ENCODE results near the gene LRRC46. TPM values are rescaled to one million over a fixed set of nuclear protein-coding genes. Genes with fewer than 3 reads are reported as not detected.
A peak's percentile ranks its signal among the peaks of the same experiment; 100 is the strongest.

Gene LRRC46
- total and polyA plus RNA-seq, 2 donors from 2014 or later: 0.91 to 1.5 TPM

DNA sequence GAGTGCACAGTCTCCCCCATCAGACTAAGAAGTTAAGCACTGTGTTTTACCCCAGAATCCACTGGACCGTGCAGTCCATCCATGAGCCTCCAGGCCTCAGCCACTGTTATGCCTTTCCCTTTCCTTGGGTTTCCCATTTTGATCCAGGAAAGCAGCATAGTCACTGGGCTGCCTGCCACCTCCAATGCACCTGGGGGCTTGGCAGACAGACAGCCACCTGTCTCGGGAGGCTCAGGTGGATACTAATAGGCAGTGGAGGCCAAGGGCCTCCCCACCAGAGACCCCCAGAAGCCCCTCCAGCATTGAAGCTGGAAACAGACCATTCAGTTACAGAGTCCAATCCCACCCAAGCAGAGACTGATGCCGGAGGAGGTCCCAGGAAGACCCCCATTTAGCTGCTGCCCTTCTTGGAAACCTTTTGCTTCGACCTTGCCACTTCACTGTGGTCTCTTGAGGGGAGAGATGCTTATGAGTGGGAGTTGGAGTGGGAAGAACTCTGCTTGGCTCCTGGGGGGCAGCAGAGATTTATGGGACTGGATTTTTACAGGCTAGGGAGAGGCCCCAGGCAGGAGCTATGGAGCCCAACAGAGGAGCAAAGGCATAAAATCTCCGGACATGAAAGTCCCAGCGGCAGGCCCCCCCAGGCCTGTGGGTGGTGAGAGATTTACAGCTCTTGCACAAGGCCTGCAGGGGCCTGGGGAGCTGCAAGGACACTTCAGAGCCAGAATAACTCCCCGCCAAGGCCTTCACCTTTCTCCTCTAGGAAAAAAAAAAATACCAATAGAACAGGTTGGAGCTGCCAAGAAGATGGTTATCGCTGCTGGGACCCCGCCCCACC is 52.3 kb downstream of the LRRC46 start:
- intact Hi-C loops (cut with DNase I): no loop called here
- Histone ChIP-seq H3K27ac (ENCODE audit: low read depth in 2 of 2, low read length in 2 of 2) (no peak overlapping the region), H3K27me3 (ENCODE audit: control insufficient read depth, insufficient read depth, low read length) (no peaks in the 10 kb centered on the region), H3K9me3 (ENCODE audit: control insufficient read depth in 2 of 3, insufficient read depth in 1 of 3, low read length in 3 of 3) (no peaks in the 10 kb centered on the region), H3K4me3 (ENCODE audit: low read length in 3 of 3) (no peak overlapping the region), H3K36me3 (ENCODE audit: control insufficient read depth in 2 of 3, insufficient read depth in 3 of 3, low read length in 3 of 3) (no peaks in the 10 kb centered on the region), H3K9ac (ENCODE audit: low read length in 3 of 3) (no peak overlapping the region), H3K4me1 (ENCODE audit: control insufficient read depth in 2 of 3, insufficient read depth in 2 of 3, low read depth in 1 of 3, low read length in 3 of 3) (peaks cover 0 to 23% (median 8%) of the 10 kb centered on the region in 3 donors)
- DNase-seq: peak in 4 of 5 donors; percentile 77 to 82 (median 80)
- FAIRE-seq: no peak
- no peak for TF ChIP-seq CTCF (IDR thresholded peaks at IDR 0.05; ENCODE audit: borderline replicate concordance, extremely low read depth, insufficient read depth)

DNA sequence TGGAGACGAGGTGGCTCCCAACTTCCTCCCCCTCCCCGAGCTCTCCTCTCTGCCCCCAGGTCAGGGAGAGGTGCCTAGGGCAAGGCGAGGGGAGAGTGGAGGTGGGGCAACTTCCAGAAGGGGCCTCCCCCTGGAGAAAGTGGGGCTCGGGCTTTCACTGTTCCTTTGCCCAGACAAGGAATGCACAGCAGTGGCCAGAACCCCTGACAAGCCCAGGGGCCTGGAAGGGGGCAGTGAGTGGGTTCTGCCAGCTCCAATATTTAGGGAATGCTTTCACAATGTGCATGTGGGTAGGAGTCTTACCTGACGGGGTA is 52.9 kb downstream of the LRRC46 start:
- TF ChIP-seq CTCF (IDR thresholded peaks at IDR 0.05; ENCODE audit: borderline replicate concordance, extremely low read depth, insufficient read depth): no peak
- intact Hi-C loops (cut with DNase I): no loop called here
- H3K9ac ChIP-seq (ENCODE audit: low read length in 3 of 3): no peak overlapping the region
- FAIRE-seq: no peak
- H3K4me3 ChIP-seq (ENCODE audit: low read length in 3 of 3): no peak overlapping the region
- no peaks in the 10 kb centered on the region for H3K9me3 ChIP-seq (ENCODE audit: control insufficient read depth in 2 of 3, insufficient read depth in 1 of 3, low read length in 3 of 3)
- H3K4me1 ChIP-seq (ENCODE audit: control insufficient read depth in 2 of 3, insufficient read depth in 2 of 3, low read depth in 1 of 3, low read length in 3 of 3): peaks cover 0 to 23% (median 8%) of the 10 kb centered on the region in 3 donors
- no peaks in the 10 kb centered on the region for H3K27me3 ChIP-seq (ENCODE audit: control insufficient read depth, insufficient read depth, low read length)
- no peak for DNase-seq
- H3K27ac ChIP-seq (ENCODE audit: low read depth in 2 of 2, low read length in 2 of 2): no peak overlapping the region
- no peaks in the 10 kb centered on the region for H3K36me3 ChIP-seq (ENCODE audit: control insufficient read depth in 2 of 3, insufficient read depth in 3 of 3, low read length in 3 of 3)

- FAIRE-seq: no peak
- no peak overlapping the region for H3K9ac ChIP-seq (ENCODE audit: low read length in 3 of 3)
- no peaks in the 10 kb centered on the region for H3K36me3 ChIP-seq (ENCODE audit: control insufficient read depth in 2 of 3, insufficient read depth in 3 of 3, low read length in 3 of 3)
- peaks cover 0 to 23% (median 8%) of the 10 kb centered on the region in 3 donors for H3K4me1 ChIP-seq (ENCODE audit: control insufficient read depth in 2 of 3, insufficient read depth in 2 of 3, low read depth in 1 of 3, low read length in 3 of 3)
- H3K9me3 ChIP-seq (ENCODE audit: control insufficient read depth in 2 of 3, insufficient read depth in 1 of 3, low read length in 3 of 3): no peaks in the 10 kb centered on the region
- H3K27me3 ChIP-seq (ENCODE audit: control insufficient read depth, insufficient read depth, low read length): no peaks in the 10 kb centered on the region
- TF ChIP-seq CTCF (IDR thresholded peaks at IDR 0.05; ENCODE audit: borderline replicate concordance, extremely low read depth, insufficient read depth): no peak
- peak in 2 of 5 donors; percentile 26 to 67 for DNase-seq
- intact Hi-C loops (cut with DNase I): loop anchor here (5.0 kb wide), 1 partner anchor 38 kb away; no protein-coding TSS in a partner anchor
- no peak overlapping the region for H3K27ac ChIP-seq (ENCODE audit: low read depth in 2 of 2, low read length in 2 of 2)
- no peak overlapping the region for H3K4me3 ChIP-seq (ENCODE audit: low read length in 3 of 3)
Measured at GRCh38 chr17:47884905-47885730, 53.6 kb downstream of the LRRC46 start.

Other genes with a start within 250 kb of the LRRC46 start
- gene KPNB1, start 181.8 kb upstream of the LRRC46 start, total RNA-seq: 220 TPM
- 49.1 TPM for gene KPNB1, start 181.8 kb upstream of the LRRC46 start, polyA plus RNA-seq (ENCODE audit: insufficient read depth, low read depth, low replicate concordance)
- 10.1 TPM for gene TBKBP1, start 137.5 kb upstream of the LRRC46 start, total RNA-seq
- 11.2 TPM for gene TBKBP1, start 137.5 kb upstream of the LRRC46 start, polyA plus RNA-seq (ENCODE audit: insufficient read depth, low read depth, low replicate concordance)
- gene TBX21, start 98.4 kb upstream of the LRRC46 start, total RNA-seq: 1.9 TPM
- 0.24 TPM for gene TBX21, start 98.4 kb upstream of the LRRC46 start, polyA plus RNA-seq (ENCODE audit: insufficient read depth, low read depth, low replicate concordance)
- 21.2 TPM for gene OSBPL7, start 9.9 kb upstream of the LRRC46 start, total RNA-seq
- gene OSBPL7, start 9.9 kb upstream of the LRRC46 start, polyA plus RNA-seq (ENCODE audit: insufficient read depth, low read depth, low replicate concordance): 5.3 TPM
- gene MRPL10, start 129 bp upstream of the LRRC46 start, total RNA-seq: 38.3 TPM
- 52.2 TPM for gene MRPL10, start 129 bp upstream of the LRRC46 start, polyA plus RNA-seq (ENCODE audit: insufficient read depth, low read depth, low replicate concordance)
- 40.3 TPM for gene SCRN2, start 9.6 kb downstream of the LRRC46 start, total RNA-seq
- 172 TPM for gene SCRN2, start 9.6 kb downstream of the LRRC46 start, polyA plus RNA-seq (ENCODE audit: insufficient read depth, low read depth, low replicate concordance)
- 2.0 TPM for gene SP6, start 19.5 kb downstream of the LRRC46 start, total RNA-seq
- 0.86 TPM for gene SP6, start 19.5 kb downstream of the LRRC46 start, polyA plus RNA-seq (ENCODE audit: insufficient read depth, low read depth, low replicate concordance)
- 23.6 TPM for gene SP2, start 64.6 kb downstream of the LRRC46 start, total RNA-seq
- 9.0 TPM for gene SP2, start 64.6 kb downstream of the LRRC46 start, polyA plus RNA-seq (ENCODE audit: insufficient read depth, low read depth, low replicate concordance)
- gene PNPO, start 109.9 kb downstream of the LRRC46 start, total RNA-seq: 45.1 TPM
- gene PNPO, start 109.9 kb downstream of the LRRC46 start, polyA plus RNA-seq (ENCODE audit: insufficient read depth, low read depth, low replicate concordance): 55.8 TPM
- gene PRR15L, start 126.2 kb downstream of the LRRC46 start, total RNA-seq: 105 TPM
- 64.5 TPM for gene PRR15L, start 126.2 kb downstream of the LRRC46 start, polyA plus RNA-seq (ENCODE audit: insufficient read depth, low read depth, low replicate concordance)
- 208 TPM for gene CDK5RAP3, start 139.4 kb downstream of the LRRC46 start, total RNA-seq
- 140 TPM for gene CDK5RAP3, start 139.4 kb downstream of the LRRC46 start, polyA plus RNA-seq (ENCODE audit: insufficient read depth, low read depth, low replicate concordance)
- 24.9 TPM for gene COPZ2, start 206.1 kb downstream of the LRRC46 start, total RNA-seq
- 38.2 TPM for gene COPZ2, start 206.1 kb downstream of the LRRC46 start, polyA plus RNA-seq (ENCODE audit: insufficient read depth, low read depth, low replicate concordance)
- 254 TPM for gene NFE2L1, start 216.7 kb downstream of the LRRC46 start, total RNA-seq
- 146 TPM for gene NFE2L1, start 216.7 kb downstream of the LRRC46 start, polyA plus RNA-seq (ENCODE audit: insufficient read depth, low read depth, low replicate concordance)